Measurements from ENCODE around the gene PHYKPL. TPM values are rescaled to one million over a fixed set of nuclear protein-coding genes. Genes with fewer than 3 reads are reported as not detected.

PHYKPL gene
- total and polyA plus RNA-seq, 8 donors: 22.9 to 262 (median 44.4) TPM

DNA sequence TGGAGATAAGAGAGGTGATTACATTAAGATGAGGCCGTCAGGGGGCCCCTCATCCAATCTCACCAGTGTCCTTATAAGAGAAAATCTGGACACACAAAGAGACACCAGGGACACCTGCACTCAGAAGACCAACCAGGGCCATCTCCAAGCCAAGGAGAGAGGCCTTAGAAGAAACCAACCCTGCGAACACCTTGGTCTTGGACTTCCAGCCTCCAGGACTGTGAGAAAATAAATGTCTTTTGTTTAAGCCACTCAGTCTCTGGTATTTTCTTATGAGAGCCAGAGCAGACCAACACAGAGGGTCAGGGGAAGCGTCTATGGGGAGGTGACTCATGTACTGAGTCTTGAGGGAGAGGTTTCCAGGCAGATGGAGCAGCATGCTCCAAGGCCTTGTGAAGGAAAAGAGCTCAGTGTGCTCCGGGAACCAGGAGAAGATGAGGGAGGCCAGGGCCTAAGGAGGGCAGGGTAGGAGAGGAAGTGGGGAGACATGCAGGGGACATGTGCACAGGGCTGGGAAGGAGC is 5.4 kb downstream of the PHYKPL start:
- TF ChIP-seq, protein P1, sequence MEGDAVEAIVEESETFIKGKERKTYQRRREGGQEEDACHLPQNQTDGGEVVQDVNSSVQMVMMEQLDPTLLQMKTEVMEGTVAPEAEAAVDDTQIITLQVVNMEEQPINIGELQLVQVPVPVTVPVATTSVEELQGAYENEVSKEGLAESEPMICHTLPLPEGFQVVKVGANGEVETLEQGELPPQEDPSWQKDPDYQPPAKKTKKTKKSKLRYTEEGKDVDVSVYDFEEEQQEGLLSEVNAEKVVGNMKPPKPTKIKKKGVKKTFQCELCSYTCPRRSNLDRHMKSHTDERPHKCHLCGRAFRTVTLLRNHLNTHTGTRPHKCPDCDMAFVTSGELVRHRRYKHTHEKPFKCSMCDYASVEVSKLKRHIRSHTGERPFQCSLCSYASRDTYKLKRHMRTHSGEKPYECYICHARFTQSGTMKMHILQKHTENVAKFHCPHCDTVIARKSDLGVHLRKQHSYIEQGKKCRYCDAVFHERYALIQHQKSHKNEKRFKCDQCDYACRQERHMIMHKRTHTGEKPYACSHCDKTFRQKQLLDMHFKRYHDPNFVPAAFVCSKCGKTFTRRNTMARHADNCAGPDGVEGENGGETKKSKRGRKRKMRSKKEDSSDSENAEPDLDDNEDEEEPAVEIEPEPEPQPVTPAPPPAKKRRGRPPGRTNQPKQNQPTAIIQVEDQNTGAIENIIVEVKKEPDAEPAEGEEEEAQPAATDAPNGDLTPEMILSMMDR (IDR thresholded peaks at IDR 0.05): no peak
- TF ChIP-seq POLR2AphosphoS5 (IDR thresholded peaks at IDR 0.05) (no peak), EP300 (IDR thresholded peaks at IDR 0.05) (no peak), POLR2A (IDR thresholded peaks at IDR 0.05) (no peak)
- no peaks in the 10 kb centered on the region for H3K9me3 ChIP-seq
- H3K27ac ChIP-seq: no peak overlapping the region
- intact Hi-C loops (cut with DNase I; ENCODE audit: low total_unique reads): no loop called here
- no peak overlapping the region for H3K4me3 ChIP-seq
- no peak for DNase-seq
- no peaks in the 10 kb centered on the region for H3K27me3 ChIP-seq
- 87 to 98% (median 95%) methylated on average over 4 of the region's 4 CpGs for WGBS, 5 donors
- peaks cover 11 to 54% (median 26%) of the 10 kb centered on the region in 4 donors for H3K4me1 ChIP-seq
- H3K36me3 ChIP-seq: peaks cover 38 to 92% (median 77%) of the 10 kb centered on the region in 4 donors

DNA sequence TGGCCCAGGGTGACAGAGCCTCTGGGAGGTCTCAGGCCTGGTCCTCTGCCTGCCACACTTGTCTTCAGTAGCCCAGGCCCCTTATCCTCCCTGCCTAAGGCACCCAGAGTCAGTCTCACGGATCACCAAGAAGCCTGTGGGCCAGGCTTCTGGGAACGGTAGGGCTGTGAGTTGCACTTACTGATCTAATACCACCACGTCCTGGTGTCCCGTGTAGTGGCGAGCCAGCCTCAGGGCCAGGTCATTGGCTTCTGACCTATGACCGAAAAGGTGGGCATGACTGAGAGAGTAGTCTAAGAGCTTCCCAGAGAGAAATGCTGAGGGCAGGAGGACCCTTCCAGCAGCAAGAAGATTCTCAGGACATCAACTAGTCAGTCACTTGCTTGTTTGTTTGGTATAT is 7.4 kb downstream of the PHYKPL start:
- Histone ChIP-seq H3K9me3 (no peaks in the 10 kb centered on the region), H3K27ac (no peak overlapping the region), H3K36me3 (peaks cover 44 to 98% (median 86%) of the 10 kb centered on the region in 4 donors), H3K4me3 (no peak overlapping the region), H3K27me3 (no peaks in the 10 kb centered on the region), H3K4me1 (peaks cover 0 to 35% (median 12%) of the 10 kb centered on the region in 4 donors)
- intact Hi-C loops (cut with DNase I; ENCODE audit: low total_unique reads): no loop called here
- DNase-seq: no peak
- TF ChIP-seq POLR2A (IDR thresholded peaks at IDR 0.05) (no peak), EP300 (IDR thresholded peaks at IDR 0.05) (no peak), POLR2AphosphoS5 (IDR thresholded peaks at IDR 0.05) (no peak)
- TF ChIP-seq, protein P1 (IDR thresholded peaks at IDR 0.05): no peak
- WGBS, 5 donors: 88 to 97% (median 95%) methylated on average over 6 of the region's 6 CpGs

GRCh38 chr5:178224403-178224802 is 8.2 kb downstream of the PHYKPL start:
- H3K27ac ChIP-seq: no peak overlapping the region
- H3K27me3 ChIP-seq: no peaks in the 10 kb centered on the region
- intact Hi-C loops (cut with DNase I; ENCODE audit: low total_unique reads): no loop called here
- peaks cover 39 to 98% (median 87%) of the 10 kb centered on the region in 4 donors for H3K36me3 ChIP-seq
- DNase-seq: no peak
- peaks cover 0 to 27% (median 6%) of the 10 kb centered on the region in 4 donors for H3K4me1 ChIP-seq
- H3K9me3 ChIP-seq: no peaks in the 10 kb centered on the region
- WGBS, 5 donors: 92 to 95% (median 93%) methylated on average over 4 to 17 of the region's 17 CpGs
- TF ChIP-seq EP300 (IDR thresholded peaks at IDR 0.05) (no peak), POLR2AphosphoS5 (IDR thresholded peaks at IDR 0.05) (no peak), POLR2A (IDR thresholded peaks at IDR 0.05) (no peak)
- TF ChIP-seq, protein P1 (IDR thresholded peaks at IDR 0.05): no peak
- H3K4me3 ChIP-seq: no peak overlapping the region

DNA sequence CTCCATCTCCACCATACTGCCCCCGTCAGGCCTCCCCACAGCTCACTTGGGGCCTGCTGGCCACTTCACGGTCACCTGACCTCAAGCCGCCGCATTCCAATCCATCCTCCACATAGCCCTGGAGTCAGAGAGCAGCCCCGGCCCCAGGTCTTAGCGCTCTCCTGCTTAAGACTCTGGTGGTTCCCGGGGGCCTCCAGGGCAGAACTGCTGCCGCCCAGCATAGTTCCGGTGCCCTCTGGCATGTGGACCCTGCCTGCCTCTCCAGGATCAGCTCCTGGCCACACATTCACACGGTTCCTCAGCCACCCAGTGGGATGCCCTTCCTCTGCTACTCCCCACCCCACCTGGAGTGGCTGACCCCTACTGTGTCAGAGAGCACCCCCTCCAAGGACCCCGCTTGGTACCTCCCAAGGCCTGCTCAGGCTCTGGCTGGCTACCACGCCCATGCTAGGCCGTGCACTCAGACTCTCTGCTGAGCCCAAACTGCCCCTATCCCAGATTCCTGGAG is 8.7 kb downstream of the PHYKPL start:
- peaks cover 0 to 22% (median 4%) of the 10 kb centered on the region in 4 donors for H3K4me1 ChIP-seq
- H3K36me3 ChIP-seq: peaks cover 37 to 98% (median 85%) of the 10 kb centered on the region in 4 donors
- H3K9me3 ChIP-seq: no peaks in the 10 kb centered on the region
- 72 to 91% (median 76%) methylated on average over 13 of the region's 13 CpGs for WGBS, 5 donors
- no peak overlapping the region for H3K4me3 ChIP-seq
- intact Hi-C loops (cut with DNase I; ENCODE audit: low total_unique reads): no loop called here
- H3K27ac ChIP-seq: no peak overlapping the region
- TF ChIP-seq EP300 (IDR thresholded peaks at IDR 0.05): no peak
- TF ChIP-seq, protein P1 (IDR thresholded peaks at IDR 0.05): no peak
- TF ChIP-seq POLR2AphosphoS5 (IDR thresholded peaks at IDR 0.05): no peak
- no peak for TF ChIP-seq POLR2A (IDR thresholded peaks at IDR 0.05)
- no peak for DNase-seq
- no peaks in the 10 kb centered on the region for H3K27me3 ChIP-seq
